Brain microvascular endothelial cell (primary cell): ENCODE measurements around the gene FOSL1.

Experiments used
- DNase-seq: peaks from one replicate; pipeline ENCODE4 v3.0.0-alpha.2; 2020
- H3K27ac ChIP-seq: fragments of 250-450 bp; sonication (Bioruptor Pico); 2 replicates; pipeline ENCODE4 v1.5.1; 2020; ENCODE audit warnings: mild to moderate bottlenecking, moderate library complexity
- H3K27me3 ChIP-seq: fragments of 250-450 bp; sonication (Bioruptor Pico); replicated peaks from 2 replicates; pipeline ENCODE4 v1.5.1; 2020; ENCODE audit warnings: mild to moderate bottlenecking
- H3K36me3 ChIP-seq: fragments of 250-450 bp; sonication (Bioruptor Pico); replicated peaks from 2 replicates; pipeline ENCODE4 v1.5.1; 2020; ENCODE audit warnings: mild to moderate bottlenecking
- H3K4me3 ChIP-seq: 2 replicates; pipeline ENCODE4 v1.5.1; 2011; ENCODE audit warnings: low read depth, mild to moderate bottlenecking, control low read depth, low read length, moderate library complexity
- CTCF ChIP-seq: IDR thresholded peaks from 2 replicates; pipeline ENCODE4 v1.5.1; 2011; ENCODE audit warnings: low read depth, mild to moderate bottlenecking, moderate library complexity, low read length, control low read depth, inconsistent platforms; ENCODE audit errors: missing control alignments
- in situ Hi-C: cut with HindIII; loops from 2 replicates; pipeline ENCODE4 v1.10.0; 2017; ENCODE audit warnings: low sequenced_read_pairs, low pct_ligation_motif_present

Gene FOSL1

GRCh38 chr11:65883786-65884715, 16.1 kb downstream of the FOSL1 start:
- no peaks in the 10 kb centered on the region for H3K27me3 ChIP-seq
- peaks cover 42% of the 10 kb centered on the region for H3K36me3 ChIP-seq
- H3K27ac ChIP-seq = no peak overlapping the region
- in situ Hi-C loops = no loop called here
- no peak for DNase-seq
- H3K4me3 ChIP-seq = no peak overlapping the region
- no peak for TF ChIP-seq CTCF

GRCh38 chr11:65883058-65883761, 17.0 kb downstream of the FOSL1 start:
- Histone ChIP-seq H3K4me3 (no peak overlapping the region), H3K27me3 (no peaks in the 10 kb centered on the region), H3K27ac (no peak overlapping the region), H3K36me3 (peaks cover 42% of the 10 kb centered on the region)
- DNase-seq = no peak
- TF ChIP-seq CTCF = no peak
- in situ Hi-C loops = no loop called here

GRCh38 chr11:65882120-65883057, 17.8 kb downstream of the FOSL1 start:
- TF ChIP-seq CTCF = no peak
- no peak for DNase-seq
- no peak overlapping the region for H3K27ac ChIP-seq
- no peaks in the 10 kb centered on the region for H3K27me3 ChIP-seq
- H3K4me3 ChIP-seq = no peak overlapping the region
- in situ Hi-C loops = no loop called here
- H3K36me3 ChIP-seq = peaks cover 42% of the 10 kb centered on the region

GRCh38 chr11:65880844-65881421, 19.3 kb downstream of the FOSL1 start:
- Histone ChIP-seq H3K4me3 (no peak overlapping the region), H3K36me3 (peaks cover 42% of the 10 kb centered on the region), H3K27me3 (no peaks in the 10 kb centered on the region), H3K27ac (no peak overlapping the region)
- DNase-seq = no peak
- in situ Hi-C loops = no loop called here
- no peak for TF ChIP-seq CTCF

- TF ChIP-seq CTCF = no peak
- H3K27ac ChIP-seq = no peak overlapping the region
- in situ Hi-C loops = no loop called here
- H3K27me3 ChIP-seq = no peaks in the 10 kb centered on the region
- peaks cover 33% of the 10 kb centered on the region for H3K36me3 ChIP-seq
- DNase-seq = no peak
- no peak overlapping the region for H3K4me3 ChIP-seq
Observed at GRCh38 chr11:65880027-65880426, 20.2 kb downstream of the FOSL1 start.
